ENCODE data around the gene NMNAT1. TPM values are rescaled to one million over a fixed set of nuclear protein-coding genes. Genes with fewer than 3 reads are reported as not detected.

Gene NMNAT1
- total and polyA plus RNA-seq, 5 donors, result 13.1 to 19.1 (median 17.8) TPM

Small RNAs within 50 kb of the gene (microRNA-seq; reads per million reads assigned to microRNA genes)
- 1.1 to 1.7 reads per million in 2 donors for gene MIR5697

Other genes with a start within 250 kb of the NMNAT1 start
- gene CLSTN1, start 119.5 kb upstream of the NMNAT1 start, total RNA-seq, result 10 to 100 TPM; 67.1 to 72.1 (median 70.0) TPM
- 51.4 TPM for gene CLSTN1, start 119.5 kb upstream of the NMNAT1 start, polyA plus RNA-seq
- 10 to 100 TPM; 39.0 to 71.8 (median 53.2) TPM for gene CTNNBIP1, start 33.2 kb upstream of the NMNAT1 start, total RNA-seq
- 31.9 TPM for gene CTNNBIP1, start 33.2 kb upstream of the NMNAT1 start, polyA plus RNA-seq
- 10 to 100 TPM; 30.5 to 36.9 (median 33.8) TPM for gene LZIC, start 84 bp upstream of the NMNAT1 start, total RNA-seq
- 22.6 TPM for gene LZIC, start 84 bp upstream of the NMNAT1 start, polyA plus RNA-seq
- gene RBP7, start 53.8 kb downstream of the NMNAT1 start, total RNA-seq, result 10 to 100 TPM; 22.4 to 26.1 (median 25.1) TPM
- gene RBP7, start 53.8 kb downstream of the NMNAT1 start, polyA plus RNA-seq, result 89.8 TPM
- 10 to 100 TPM; 53.8 to 90.5 (median 65.3) TPM for gene UBE4B, start 89.5 kb downstream of the NMNAT1 start, total RNA-seq
- 24.1 TPM for gene UBE4B, start 89.5 kb downstream of the NMNAT1 start, polyA plus RNA-seq

All from right cardiac atrium (tissue), 5 donors.